ENCODE measurements around the gene RFX1. TPM values are rescaled to one million over a fixed set of nuclear protein-coding genes. Genes with fewer than 3 reads are reported as not detected.

The RFX1 gene
- total and polyA plus RNA-seq, 2 of the 13 experiments (the other 11 are each of a cell fraction or from before 2014, with no cell fraction given) = 1.1 to 1.3 TPM

- TF ChIP-seq ZNF101 (CRISPR knock-in tag; IDR thresholded peaks at IDR 0.05; ENCODE audit: borderline replicate concordance, low read depth) (no peak), SYNCRIP (IDR thresholded peaks at IDR 0.05; ENCODE audit: insufficient read depth, low read depth, low read length) (no peak), PPARG (CRISPR knock-in tag; conservative IDR thresholded peaks at IDR 0.05) (no peak), CC2D1A (CRISPR knock-in tag; IDR thresholded peaks at IDR 0.05) (peak; percentile 23; the same call in 1 of the 2 replicates), ZSCAN22 (CRISPR knock-in tag; IDR thresholded peaks at IDR 0.05) (no peak), CHCHD3 (CRISPR knock-in tag; IDR thresholded peaks at IDR 0.05) (no peak), HNRNPUL1 (IDR thresholded peaks at IDR 0.05; ENCODE audit: low read depth, low read length) (no peak), SRSF1 (optimal IDR thresholded peaks at IDR 0.05; ENCODE audit: low read depth, low read length) (peak; percentile 56), HDAC6 (IDR thresholded peaks at IDR 0.05; ENCODE audit: low read depth, low read length) (no peak), CHD4 (IDR thresholded peaks at IDR 0.05; ENCODE audit: borderline replicate concordance, low read length) (no peak), ZSCAN21 (CRISPR knock-in tag; IDR thresholded peaks at IDR 0.05; ENCODE audit: borderline replicate concordance) (no peak; the same call in 1 of the 2 replicates), ZFP90 (CRISPR knock-in tag; IDR thresholded peaks at IDR 0.05; ENCODE audit: borderline replicate concordance) (no peak; the same call in 1 of the 2 replicates), ZSCAN25 (CRISPR knock-in tag; IDR thresholded peaks at IDR 0.05) (peak; percentile 58; the same call in 1 of the 2 replicates), ZNF414 (CRISPR knock-in tag; IDR thresholded peaks at IDR 0.05) (no peak), PAX8 (CRISPR knock-in tag; IDR thresholded peaks at IDR 0.05; ENCODE audit: borderline replicate concordance) (no peak), IRX3 (CRISPR knock-in tag; IDR thresholded peaks at IDR 0.05; ENCODE audit: borderline replicate concordance, low read depth) (0 out of 2 replicates have a peak, but pooled peaks have one; percentile 53), ZNF883 (CRISPR knock-in tag; IDR thresholded peaks at IDR 0.05; ENCODE audit: not compliant biosample characterization) (peak; percentile 80), ZKSCAN1 (IDR thresholded peaks at IDR 0.05; ENCODE audit: low read length) (no peak), POLR2AphosphoS5 (IDR thresholded peaks at IDR 0.05; ENCODE audit: low read depth, low read length) (no peak; the same call in 1 of the 2 replicates), HMGA1 (CRISPR knock-in tag; conservative IDR thresholded peaks at IDR 0.05) (no peak), ZNF12 (CRISPR knock-in tag; IDR thresholded peaks at IDR 0.05) (no peak), NFKB2 (CRISPR knock-in tag; IDR thresholded peaks at IDR 0.05; ENCODE audit: borderline replicate concordance) (peak; percentile 62; the same call in 1 of the 2 replicates), ZNF619 (CRISPR knock-in tag; IDR thresholded peaks at IDR 0.05) (0 out of 2 replicates have a peak, but pooled peaks have one; percentile 39), PRDM10 (CRISPR knock-in tag; IDR thresholded peaks at IDR 0.05; ENCODE audit: low read depth) (no peak), FOSL2 (CRISPR knock-in tag; IDR thresholded peaks at IDR 0.05) (no peak), SRSF4 (IDR thresholded peaks at IDR 0.05; ENCODE audit: low read depth, low read length, poor library complexity, severe bottlenecking) (no peak)
Measured at GRCh38 chr19:14031719-14032480, 25.8 kb upstream of the RFX1 start, which contains the start of gene IL27RA (continued).
